ENCODE measurements around the gene KCNH2.

DNA sequence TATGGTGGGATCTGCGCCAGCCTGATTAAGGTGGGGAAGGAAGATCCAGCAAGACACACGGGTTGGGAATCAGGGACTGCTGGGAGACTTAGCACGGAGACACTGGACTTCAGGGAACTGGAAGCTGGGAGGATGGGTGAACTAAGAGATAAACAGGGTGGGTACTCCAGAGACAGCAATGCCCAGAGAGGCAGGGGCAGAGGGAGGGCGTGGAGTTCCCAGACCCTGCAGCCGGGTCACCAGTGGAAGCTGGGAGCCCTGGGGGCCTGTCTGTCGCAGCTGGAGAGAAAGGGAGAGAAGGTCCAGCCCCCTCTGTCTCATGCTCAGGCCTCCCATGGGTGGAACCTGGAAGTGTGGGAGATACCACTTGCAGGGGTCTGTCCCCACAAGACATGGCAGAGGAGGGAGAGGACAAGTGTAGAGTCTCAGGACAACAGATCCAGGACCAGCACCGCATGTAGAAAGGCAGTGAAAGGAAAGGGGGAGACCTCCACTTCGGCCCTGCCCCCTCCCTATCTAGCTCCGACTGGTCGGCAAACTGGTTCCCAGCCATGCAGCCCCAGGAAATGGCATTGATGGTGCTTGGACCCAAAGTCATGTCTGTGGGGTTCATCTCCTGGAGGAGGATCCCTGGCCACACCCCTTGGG lies 81.4 kb downstream of the KCNH2 start:
- no peak for TF ChIP-seq CTCF (IDR thresholded peaks at IDR 0.05 in 8 of 11, conservative IDR thresholded peaks at IDR 0.05 in 3 of 11)
- no peak for TF ChIP-seq POLR2AphosphoS5 (IDR thresholded peaks at IDR 0.05)
